ENCODE measurements around the gene ADAMTS12. TPM values are rescaled to one million over a fixed set of nuclear protein-coding genes. Genes with fewer than 3 reads are reported as not detected.

The ADAMTS12 gene
- total RNA-seq, 1 donor = not detected

- DNase-seq (ENCODE audit: low read depth in 2 of 3, low spot score in 2 of 3) = no peak
Observed at GRCh38 chr5:33494466-33494865, 397.3 kb downstream of the ADAMTS12 start.

DNA sequence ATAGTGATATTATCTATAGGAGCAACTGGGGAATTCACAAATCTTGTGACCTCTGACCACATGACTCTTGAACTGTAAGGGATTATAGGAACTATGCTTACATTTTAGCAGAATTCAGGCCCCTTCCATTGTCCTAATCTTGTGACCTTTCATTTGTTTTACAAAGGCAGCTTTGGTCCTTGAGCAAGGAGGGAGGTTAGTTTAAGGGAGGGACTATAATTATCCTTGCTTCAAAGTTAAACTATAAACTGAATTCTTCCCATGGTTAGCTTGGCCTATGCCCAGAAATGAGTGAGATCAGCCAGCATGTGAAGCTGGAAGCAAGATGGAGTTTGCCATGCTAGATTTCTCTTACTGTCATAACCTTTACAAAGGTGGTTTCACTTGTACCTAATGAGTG, 399.8 kb downstream of the ADAMTS12 start:
- DNase-seq (ENCODE audit: low read depth in 2 of 3, low spot score in 2 of 3) = no peak

DNA sequence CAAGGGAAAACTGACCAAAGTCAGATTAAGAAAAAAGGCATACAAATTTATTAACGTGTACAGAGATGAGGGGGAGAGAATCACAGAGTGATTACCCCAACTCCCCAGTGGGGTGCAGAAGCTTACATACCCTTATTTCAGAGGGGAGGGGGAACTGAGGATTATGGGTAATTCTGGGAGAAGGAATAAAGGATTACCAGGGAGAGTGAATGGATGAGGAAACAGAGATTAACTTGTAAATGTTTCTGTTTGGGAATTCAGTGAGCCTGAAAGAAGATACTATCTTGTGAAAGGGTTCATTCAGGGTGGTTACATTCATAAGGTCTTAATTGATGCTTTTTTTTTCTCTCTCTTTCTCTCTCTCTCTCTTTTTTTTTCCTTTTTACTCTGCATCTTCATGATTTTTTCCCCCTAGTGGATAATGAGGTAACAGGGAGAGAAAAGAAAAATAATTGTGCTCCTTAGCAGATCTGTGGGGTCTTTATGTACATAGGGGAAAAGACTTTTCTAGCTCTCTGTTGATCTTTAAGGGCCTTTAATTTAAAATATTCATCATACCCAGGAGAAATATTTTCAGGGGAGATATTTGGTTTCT, 401.6 kb downstream of the ADAMTS12 start:
- DNase-seq (ENCODE audit: low read depth in 2 of 3, low spot score in 2 of 3) = no peak

DNA sequence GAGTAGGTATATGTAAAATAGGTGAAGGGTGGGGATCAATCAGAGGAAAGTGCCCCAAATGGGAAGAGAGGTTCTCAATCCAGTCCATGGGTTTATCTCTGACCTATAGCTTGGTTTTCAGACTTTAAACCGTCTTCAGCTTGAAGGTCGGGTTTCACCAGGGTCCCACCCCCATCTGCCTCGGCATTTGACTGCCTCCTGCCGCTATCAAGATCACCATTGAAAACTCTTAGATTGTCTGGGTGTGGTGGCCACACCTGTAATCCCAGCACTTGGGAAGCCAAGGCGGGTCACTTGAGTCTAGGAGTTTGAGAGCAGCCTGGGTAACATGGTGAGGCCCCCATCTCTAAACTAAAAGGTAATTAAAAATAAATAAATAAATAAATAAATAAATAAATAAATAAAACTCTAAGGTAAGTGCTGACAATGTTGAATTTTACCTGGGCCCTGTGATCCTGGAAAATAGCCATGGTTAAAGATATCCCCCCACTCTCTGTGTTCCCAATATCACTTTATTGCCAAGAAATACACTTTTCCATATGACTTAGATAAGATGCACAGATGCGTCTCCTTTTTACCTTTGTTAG, 402.2 kb downstream of the ADAMTS12 start:
- DNase-seq (ENCODE audit: low read depth in 2 of 3, low spot score in 2 of 3) = no peak

DNA sequence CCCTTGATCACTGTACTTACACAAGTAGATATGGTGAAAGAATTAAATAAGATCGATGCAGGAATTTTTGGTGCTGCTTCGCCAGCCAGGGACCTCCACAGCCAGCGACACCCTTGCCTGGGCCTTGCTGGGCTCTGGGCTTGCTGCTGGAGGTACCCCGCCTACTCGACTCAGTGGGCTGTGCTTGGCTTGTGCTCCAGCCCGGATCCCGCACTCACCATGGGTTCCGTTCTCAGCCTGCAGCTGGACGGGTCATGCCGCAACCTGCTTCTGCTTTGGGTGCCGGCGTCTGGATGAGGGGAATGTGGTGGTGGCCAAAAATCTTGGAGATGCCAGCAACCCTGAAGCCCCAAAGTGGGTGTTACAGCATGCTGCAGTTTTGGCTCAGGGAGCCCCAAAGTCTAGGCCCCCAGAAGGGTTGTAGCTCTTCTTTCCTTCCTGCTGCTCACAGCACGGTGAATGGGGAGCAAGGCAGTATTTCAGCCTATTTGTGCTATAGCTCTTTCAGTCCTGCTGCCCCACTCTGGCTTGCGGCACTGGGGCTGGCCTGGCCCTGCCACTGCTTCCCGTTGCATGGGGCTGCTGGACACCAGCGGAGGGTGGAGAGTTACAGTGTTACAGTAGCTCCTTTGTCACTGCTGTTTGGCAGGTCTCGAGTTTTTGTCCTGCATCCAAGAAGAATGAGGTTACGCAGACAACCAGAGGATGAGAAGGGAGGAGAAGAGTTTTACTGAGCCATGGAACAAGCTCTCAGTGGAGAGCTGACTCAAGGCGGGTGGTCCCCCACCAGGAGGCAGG, 403.0 kb downstream of the ADAMTS12 start:
- no peak for DNase-seq (ENCODE audit: low read depth in 2 of 3, low spot score in 2 of 3)

DNA sequence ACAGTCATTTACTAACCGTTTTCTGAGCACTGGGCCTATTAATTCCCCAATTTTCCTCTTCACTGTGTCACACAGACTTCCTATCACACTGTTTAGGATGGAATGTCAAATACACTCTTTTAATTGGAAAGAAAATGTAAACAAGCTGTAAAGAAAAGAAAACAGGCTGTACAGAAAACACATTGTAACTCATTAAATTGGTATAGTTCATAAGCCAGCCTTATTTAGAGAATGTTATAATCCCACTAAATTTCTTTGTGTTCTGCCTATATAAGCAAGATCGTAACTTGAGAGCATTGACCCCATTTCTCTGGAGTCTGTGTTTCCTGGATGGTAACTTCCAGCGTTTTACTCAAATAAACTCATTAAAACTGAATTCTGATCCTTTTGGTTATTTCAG, 404.6 kb downstream of the ADAMTS12 start:
- no peak for DNase-seq (ENCODE audit: low read depth in 2 of 3, low spot score in 2 of 3)

DNA sequence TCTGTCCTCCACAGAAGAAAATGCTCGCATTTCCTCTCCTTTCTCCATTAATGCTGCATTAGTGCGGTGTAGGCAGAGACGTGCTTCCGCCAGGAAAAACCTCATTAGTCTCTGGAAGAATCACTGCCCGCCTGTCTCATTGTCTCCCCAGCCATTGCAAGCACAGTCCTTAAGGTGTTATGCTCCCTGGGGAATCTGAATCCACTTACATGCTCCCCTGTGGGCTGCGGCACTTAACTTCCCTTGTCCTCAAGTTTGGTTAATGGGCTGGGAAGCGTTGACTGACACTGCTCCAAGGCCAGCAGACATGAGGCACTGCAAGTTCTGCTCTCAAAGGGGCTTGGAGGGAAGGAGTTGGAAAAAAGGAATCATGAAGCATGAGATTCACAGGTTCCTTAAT, 409.5 kb downstream of the ADAMTS12 start:
- DNase-seq (ENCODE audit: low read depth in 2 of 3, low spot score in 2 of 3) = no peak

DNA sequence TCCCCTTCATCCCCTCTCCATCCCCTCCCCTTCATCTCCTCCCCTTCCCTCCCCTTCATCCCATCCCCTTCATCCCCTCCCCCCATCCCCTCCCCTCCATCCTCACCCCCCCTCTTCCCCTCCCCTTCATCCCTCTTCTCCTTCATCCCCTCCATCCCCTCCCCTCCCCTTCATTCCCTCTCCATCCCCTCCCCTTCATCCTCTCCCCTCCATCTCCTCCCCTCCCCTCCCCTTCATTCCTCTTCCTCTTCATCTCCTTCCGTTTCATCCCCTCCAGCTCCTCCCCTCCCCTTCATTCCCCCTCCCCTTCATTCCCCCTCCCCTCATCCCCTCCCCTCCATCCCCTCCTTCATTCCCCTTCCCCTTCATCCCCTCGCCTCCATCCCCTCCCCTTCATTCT, 410.9 kb downstream of the ADAMTS12 start:
- DNase-seq (ENCODE audit: low read depth in 2 of 3, low spot score in 2 of 3) = no peak

DNA sequence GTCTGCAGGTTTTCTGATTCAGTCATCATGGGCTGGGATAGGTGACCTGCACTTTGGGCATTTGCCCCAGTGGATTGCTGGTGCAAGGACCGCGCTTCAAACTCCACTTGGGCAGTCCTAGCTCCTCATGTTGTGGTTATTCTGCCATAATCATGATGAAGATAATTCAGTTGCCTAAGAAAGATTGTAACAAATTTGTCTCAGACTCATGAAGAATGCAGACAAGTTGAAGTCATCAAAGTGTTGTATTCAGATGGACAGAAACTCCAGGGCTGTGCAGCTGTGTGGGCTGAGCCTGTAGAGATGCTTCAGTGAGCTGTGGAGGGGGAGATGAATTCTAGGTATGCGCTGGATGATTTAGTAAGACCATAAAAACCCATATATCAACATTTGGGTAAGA, 412.5 kb downstream of the ADAMTS12 start:
- DNase-seq (ENCODE audit: low read depth in 2 of 3, low spot score in 2 of 3) = no peak

DNA sequence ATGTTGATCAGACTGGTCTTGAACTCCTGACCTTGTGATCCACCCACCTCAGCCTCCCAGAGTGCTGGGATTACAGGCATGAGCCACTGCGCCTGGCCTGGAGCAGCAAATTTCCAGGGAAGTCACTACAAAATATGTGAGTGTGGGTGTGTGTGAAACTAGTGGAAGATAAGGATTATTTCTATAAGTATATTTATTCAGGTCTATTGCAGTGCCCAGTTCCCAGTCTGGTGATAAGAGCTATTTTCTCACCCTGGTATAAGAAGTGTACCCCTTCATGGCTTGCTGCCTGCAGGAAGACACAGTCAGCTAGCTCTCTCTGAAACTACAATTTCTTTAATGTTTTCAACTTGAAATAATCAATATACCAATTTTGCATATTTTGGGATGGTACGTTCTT, 414.0 kb downstream of the ADAMTS12 start:
- DNase-seq (ENCODE audit: low read depth in 2 of 3, low spot score in 2 of 3) = no peak

DNA sequence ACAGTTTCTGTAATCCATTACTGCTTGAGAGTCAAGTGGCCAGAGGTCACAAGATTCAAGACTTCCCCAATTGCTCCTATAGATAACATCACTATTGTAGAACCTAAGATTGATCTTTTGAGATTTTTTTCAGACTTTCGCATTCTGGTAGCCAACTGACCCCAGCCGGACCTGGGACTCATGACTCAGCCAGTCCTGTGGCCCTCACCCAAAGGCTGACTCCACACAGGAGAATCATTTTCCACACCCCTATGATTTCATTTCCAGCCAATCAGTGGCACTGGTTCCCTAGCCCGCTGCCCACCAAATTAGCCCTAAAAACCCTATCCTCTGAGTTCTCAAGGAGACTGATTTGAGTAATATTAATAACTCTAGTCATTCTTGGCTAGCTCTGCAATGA, 414.8 kb downstream of the ADAMTS12 start:
- DNase-seq (ENCODE audit: low read depth in 2 of 3, low spot score in 2 of 3) = no peak

DNA sequence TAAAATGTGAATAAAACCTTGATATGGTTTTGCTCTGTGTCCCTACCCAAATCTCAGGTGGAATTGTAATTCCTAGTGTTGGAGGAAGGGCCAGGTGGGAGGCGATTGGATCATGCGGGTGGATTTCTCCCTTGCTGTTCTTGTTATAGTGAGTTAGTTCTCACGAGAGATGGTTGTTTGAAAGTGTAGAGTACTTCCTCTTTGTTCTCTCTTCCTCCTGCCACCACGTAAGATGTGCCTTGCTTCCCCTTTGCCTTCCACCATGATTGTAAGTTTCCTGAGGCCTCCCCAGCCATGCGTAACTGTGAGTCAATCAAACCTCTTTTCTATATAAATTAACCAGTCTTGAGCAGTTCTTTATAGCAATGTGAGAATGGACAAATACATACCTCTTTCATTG, 416.1 kb downstream of the ADAMTS12 start:
- no peak for DNase-seq (ENCODE audit: low read depth in 2 of 3, low spot score in 2 of 3)

GRCh38 chr5:33474931-33475499, 416.8 kb downstream of the ADAMTS12 start:
- DNase-seq (ENCODE audit: low read depth in 2 of 3, low spot score in 2 of 3) = no peak

DNA sequence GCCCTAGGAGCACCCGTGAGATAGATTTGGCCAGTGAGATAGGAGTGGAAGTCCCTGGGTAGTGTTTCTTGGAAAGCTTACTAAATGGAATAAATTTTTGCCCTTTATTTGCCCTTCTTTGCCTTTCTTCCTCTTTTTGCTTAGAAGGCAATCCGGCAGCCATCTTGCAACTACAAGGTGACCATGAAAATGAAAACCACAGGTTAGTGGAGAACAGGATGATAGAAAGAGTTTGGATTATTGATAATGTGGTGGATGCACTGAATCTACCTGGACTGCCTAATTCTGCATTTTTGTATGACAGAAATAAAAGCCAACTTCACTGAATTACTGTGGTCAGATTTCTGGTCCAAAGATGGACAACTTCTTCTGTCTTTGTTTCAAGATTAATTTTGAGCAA, 417.8 kb downstream of the ADAMTS12 start:
- no peak for DNase-seq (ENCODE audit: low read depth in 2 of 3, low spot score in 2 of 3)

Small RNA genes within 50 kb of the gene (small RNA-seq; reads per million reads assigned to genes)
- not detected for gene RNU6-923P

Other genes with a start within 250 kb of the ADAMTS12 start
- not detected for gene RXFP3, start 44.4 kb upstream of the ADAMTS12 start, total RNA-seq
- gene SLC45A2, start 92.7 kb upstream of the ADAMTS12 start, total RNA-seq = 0.27 TPM
- 13.7 TPM for gene AMACR, start 116.1 kb upstream of the ADAMTS12 start, total RNA-seq
- 5.1 TPM for gene C1QTNF3, start 151.2 kb upstream of the ADAMTS12 start, total RNA-seq

Data from hematopoietic multipotent progenitor cell (in vitro differentiated cells).